Neural progenitor cell (in vitro differentiated cells): ENCODE results near the gene GNAQ. TPM values are rescaled to one million over a fixed set of nuclear protein-coding genes. Genes with fewer than 3 reads are reported as not detected.
"Not testable (repeated sequence)": the region's sequence is repeated elsewhere in the genome, so short reads cannot be mapped to it uniquely, and the experiment has no call there.

Experiments used
- DNase-seq: peaks from one replicate; pipeline ENCODE4 v3.0.0-alpha.2; 2016; ENCODE audit warnings: low spot score
- H2AFZ ChIP-seq: fragments of 200-600 bp; sonication (generic); replicated peaks from 2 replicates; pipeline ENCODE4 v1.6.1; 2016; ENCODE audit warnings: antibody characterized with exemption
- H3F3A ChIP-seq: fragments of 200-600 bp; sonication (generic); 2 replicates; pipeline ENCODE4 v1.6.1; 2016; ENCODE audit warnings: antibody characterized with exemption, low read depth
- H3K27ac ChIP-seq: fragments of 200-600 bp; sonication (generic); 2 replicates; pipeline ENCODE4 v1.5.1; 2016; ENCODE audit warnings: mild to moderate bottlenecking
- H3K27me3 ChIP-seq: fragments of 200-600 bp; sonication (generic); 2 replicates; pipeline ENCODE4 v1.6.1; 2016; ENCODE audit warnings: mild to moderate bottlenecking, moderate library complexity
- H3K36me3 ChIP-seq: fragments of 200-600 bp; sonication (generic); 2 replicates; pipeline ENCODE4 v1.5.1; 2016
- H3K4me1 ChIP-seq: fragments of 200-600 bp; sonication (generic); 2 replicates; pipeline ENCODE4 v1.6.1; 2016; ENCODE audit warnings: mixed run types
- H3K4me2 ChIP-seq: fragments of 200-600 bp; sonication (generic); 2 replicates; pipeline ENCODE4 v1.6.1; 2016
- H3K4me3 ChIP-seq: fragments of 200-600 bp; sonication (generic); 2 replicates; pipeline ENCODE4 v1.5.1; 2016
- H3K79me2 ChIP-seq: fragments of 200-600 bp; sonication (generic); 2 replicates; pipeline ENCODE4 v1.6.1; 2016; ENCODE audit warnings: low read depth
- H3K9ac ChIP-seq: fragments of 200-600 bp; sonication (generic); 2 replicates; pipeline ENCODE4 v1.6.1; 2016
- H3K9me3 ChIP-seq: fragments of 200-600 bp; sonication (generic); 2 replicates; pipeline ENCODE4 v1.5.1; 2016; ENCODE audit warnings: low read depth
- H4K20me1 ChIP-seq: fragments of 200-600 bp; sonication (generic); 2 replicates; pipeline ENCODE4 v1.6.1; 2016; ENCODE audit warnings: low read depth
- H3K27ac Mint-ChIP-seq: 3 replicates; pipeline ENCODE4 v1.8.0; 2021; ENCODE audit warnings: mixed read lengths
- H3K27me3 Mint-ChIP-seq: 2 replicates; pipeline ENCODE4 v1.8.0; 2022; ENCODE audit warnings: low read depth, mild to moderate bottlenecking, inconsistent platforms, moderate library complexity, mixed read lengths; ENCODE audit not compliant: insufficient read depth
- H3K36me3 Mint-ChIP-seq: 3 replicates; pipeline ENCODE4 v1.8.0; 2021; ENCODE audit warnings: mixed read lengths
- H3K4me1 Mint-ChIP-seq: 3 replicates; pipeline ENCODE4 v1.8.0; 2021; ENCODE audit warnings: mixed read lengths
- H3K4me3 Mint-ChIP-seq: 3 replicates; pipeline ENCODE4 v1.8.0; 2021; ENCODE audit warnings: mild to moderate bottlenecking, moderate library complexity, mixed read lengths
- H3K9me3 Mint-ChIP-seq: 3 replicates; pipeline ENCODE4 v1.8.0; 2020; ENCODE audit warnings: mixed read lengths
- EZH2 ChIP-seq: fragments of 200-600 bp; sonication (generic); IDR thresholded peaks from 2 replicates; pipeline ENCODE4 v1.6.1; 2017; ENCODE audit warnings: antibody characterized with exemption, mild to moderate bottlenecking, moderate library complexity
- EZH2phosphoT487 ChIP-seq: fragments of 200-600 bp; sonication (generic); IDR thresholded peaks from 2 replicates; pipeline ENCODE4 v1.6.1; 2017; ENCODE audit warnings: antibody characterized with exemption
- total RNA-seq: library from RNA; depleted of rRNA; stranded (reverse); fragments of >200 nt; gene quantifications from 2 replicates; pipeline ENCODE4 v1.2.3, GENCODE V29; 2015; ENCODE audit warnings: low replicate concordance
- TF ChIP-seq, protein P1 (sequence below): fragments of 200-600 bp; sonication (generic); IDR thresholded peaks from 2 replicates; pipeline ENCODE4 v1.5.1; 2017; ENCODE audit warnings: antibody characterized with exemption, mild to moderate bottlenecking

Gene GNAQ
- total RNA-seq, 1 donor from 2014 or later, result 87.9 TPM

DNA sequence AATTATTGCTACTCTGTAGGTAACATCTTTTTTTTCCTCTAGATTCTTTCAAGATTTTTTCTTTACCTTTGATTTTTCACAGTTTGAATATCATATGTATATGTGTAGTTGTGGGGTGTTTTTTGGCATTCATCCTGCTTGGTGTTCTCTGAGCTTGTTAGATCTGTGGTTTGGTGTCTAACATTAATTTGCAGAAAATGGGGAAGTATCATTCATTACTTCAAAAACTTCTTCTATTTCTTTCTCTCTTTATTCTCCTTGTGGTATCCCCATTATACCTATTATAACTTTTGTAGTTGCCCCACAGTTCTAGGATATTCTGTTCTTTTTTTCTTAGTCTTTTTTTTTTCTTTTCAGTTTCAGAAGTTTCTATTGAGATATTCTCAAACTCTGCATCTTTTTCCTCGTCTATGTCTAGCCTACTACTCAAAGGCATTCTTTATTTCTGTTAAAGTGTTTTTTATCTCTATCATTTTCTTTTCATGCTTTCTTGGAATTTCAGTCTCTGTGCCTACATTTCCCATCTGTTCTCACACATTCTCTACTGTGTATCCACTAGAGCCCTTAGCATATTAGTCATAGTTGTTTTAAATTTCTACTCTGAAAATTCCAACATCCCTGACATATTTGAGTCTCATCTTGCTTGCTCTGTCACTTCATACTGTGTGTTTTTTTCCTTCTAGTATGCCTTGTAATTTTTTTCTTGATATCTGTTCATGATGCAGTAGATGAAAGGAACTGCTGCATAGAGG is 323.4 kb downstream of the GNAQ start:
- H3K27ac Mint-ChIP-seq, result no peak overlapping the region
- peaks cover 2% of the 10 kb centered on the region for H3K27me3 Mint-ChIP-seq
- no peaks in the 10 kb centered on the region for H3F3A ChIP-seq

DNA sequence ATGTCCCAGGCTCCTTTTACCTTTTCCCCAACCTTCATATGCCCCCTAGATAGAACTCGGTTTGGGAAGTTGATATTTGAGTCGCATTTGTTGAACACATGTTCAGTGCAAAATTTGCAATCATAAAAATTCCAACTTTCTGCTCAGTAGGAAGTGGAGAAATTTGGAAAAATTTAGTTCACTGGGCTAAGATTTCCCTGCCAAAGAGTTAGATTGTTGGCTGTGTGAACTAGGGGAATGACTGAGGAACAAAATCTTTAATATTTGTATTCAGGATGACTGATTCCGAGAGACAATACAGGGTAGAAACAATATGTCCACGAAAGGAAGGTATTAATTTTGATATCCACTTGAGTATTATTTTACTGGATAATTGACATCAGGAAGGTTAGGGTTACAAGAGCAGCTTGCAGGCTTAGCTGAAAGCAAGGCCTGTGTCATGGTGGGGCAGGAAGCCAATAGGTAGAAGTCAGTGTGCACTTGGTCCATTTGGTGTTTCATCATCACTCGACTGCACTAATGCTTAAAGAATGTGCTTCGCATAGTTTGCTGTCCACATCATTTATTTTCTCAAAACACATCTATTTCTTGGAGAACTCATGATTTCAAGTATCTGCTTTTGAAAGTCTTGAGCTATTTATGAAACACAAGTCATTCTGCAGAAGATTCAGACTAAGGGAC is 324.1 kb downstream of the GNAQ start:
- no peak overlapping the region for H3K27ac ChIP-seq
- H3K4me3 ChIP-seq, result no peak overlapping the region
- H3K4me3 Mint-ChIP-seq, result no peak overlapping the region
- peaks cover 4% of the 10 kb centered on the region for H3K36me3 Mint-ChIP-seq
- no peaks in the 10 kb centered on the region for H3F3A ChIP-seq
- peaks cover 2% of the 10 kb centered on the region for H3K27me3 Mint-ChIP-seq
- TF ChIP-seq, protein P1, sequence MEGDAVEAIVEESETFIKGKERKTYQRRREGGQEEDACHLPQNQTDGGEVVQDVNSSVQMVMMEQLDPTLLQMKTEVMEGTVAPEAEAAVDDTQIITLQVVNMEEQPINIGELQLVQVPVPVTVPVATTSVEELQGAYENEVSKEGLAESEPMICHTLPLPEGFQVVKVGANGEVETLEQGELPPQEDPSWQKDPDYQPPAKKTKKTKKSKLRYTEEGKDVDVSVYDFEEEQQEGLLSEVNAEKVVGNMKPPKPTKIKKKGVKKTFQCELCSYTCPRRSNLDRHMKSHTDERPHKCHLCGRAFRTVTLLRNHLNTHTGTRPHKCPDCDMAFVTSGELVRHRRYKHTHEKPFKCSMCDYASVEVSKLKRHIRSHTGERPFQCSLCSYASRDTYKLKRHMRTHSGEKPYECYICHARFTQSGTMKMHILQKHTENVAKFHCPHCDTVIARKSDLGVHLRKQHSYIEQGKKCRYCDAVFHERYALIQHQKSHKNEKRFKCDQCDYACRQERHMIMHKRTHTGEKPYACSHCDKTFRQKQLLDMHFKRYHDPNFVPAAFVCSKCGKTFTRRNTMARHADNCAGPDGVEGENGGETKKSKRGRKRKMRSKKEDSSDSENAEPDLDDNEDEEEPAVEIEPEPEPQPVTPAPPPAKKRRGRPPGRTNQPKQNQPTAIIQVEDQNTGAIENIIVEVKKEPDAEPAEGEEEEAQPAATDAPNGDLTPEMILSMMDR, result no peak
- no peak for TF ChIP-seq EZH2phosphoT487
- no peak for TF ChIP-seq EZH2
- no peaks in the 10 kb centered on the region for H3K9me3 ChIP-seq
- peaks cover 4% of the 10 kb centered on the region for H3K4me1 Mint-ChIP-seq
- H3K27ac Mint-ChIP-seq, result no peak overlapping the region
- H3K4me1 ChIP-seq, result no peaks in the 10 kb centered on the region
- H2AFZ ChIP-seq, result no peak overlapping the region
- H3K9ac ChIP-seq, result no peak overlapping the region
- H3K4me2 ChIP-seq, result no peak overlapping the region
- DNase-seq, result no peak
- peaks cover 11% of the 10 kb centered on the region for H3K9me3 Mint-ChIP-seq
- no peaks in the 10 kb centered on the region for H3K79me2 ChIP-seq
- H3K27me3 ChIP-seq, result no peaks in the 10 kb centered on the region
- no peaks in the 10 kb centered on the region for H3K36me3 ChIP-seq
- H4K20me1 ChIP-seq, result no peaks in the 10 kb centered on the region

More for the DNA sequence above, 323.4 kb downstream of the GNAQ start:
- no peak for DNase-seq
- Histone ChIP-seq H3K27me3 (no peaks in the 10 kb centered on the region), H2AFZ (no peak overlapping the region), H3K36me3 (no peaks in the 10 kb centered on the region), H3K9ac (no peak overlapping the region), H3K79me2 (no peaks in the 10 kb centered on the region), H3K27ac (no peak overlapping the region), H3K4me1 (no peaks in the 10 kb centered on the region), H3K4me2 (no peak overlapping the region), H3K4me3 (no peak overlapping the region), H3K9me3 (no peaks in the 10 kb centered on the region), H4K20me1 (no peaks in the 10 kb centered on the region)
- H3K4me1 Mint-ChIP-seq, result peaks cover 4% of the 10 kb centered on the region
- peaks cover 11% of the 10 kb centered on the region for H3K9me3 Mint-ChIP-seq
- peaks cover 4% of the 10 kb centered on the region for H3K36me3 Mint-ChIP-seq
- H3K4me3 Mint-ChIP-seq, result no peak overlapping the region
- TF ChIP-seq, protein P1, result no peak
- TF ChIP-seq EZH2 (no peak), EZH2phosphoT487 (no peak)

DNA sequence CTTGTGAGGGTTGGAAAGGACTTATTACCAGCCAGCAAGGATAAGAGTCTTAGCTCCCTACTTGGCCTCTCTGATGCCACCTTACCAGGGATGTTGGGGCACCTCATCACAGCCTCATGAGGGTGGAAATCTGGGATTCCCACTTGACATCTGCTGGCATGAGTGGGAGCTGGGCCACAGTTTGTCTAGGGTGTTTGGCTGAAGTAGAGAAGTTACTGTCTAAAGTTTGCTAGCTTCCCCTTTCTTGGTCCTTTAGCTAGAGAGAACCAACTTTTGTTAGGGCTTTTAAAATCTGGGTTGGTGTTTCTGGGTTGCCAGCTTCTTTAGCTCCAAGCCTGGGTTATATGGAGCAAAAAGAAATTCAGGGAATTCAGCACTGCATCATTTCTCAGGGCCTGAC is 326.0 kb downstream of the GNAQ start:
- Mint-ChIP-seq H3K27me3 (no peaks in the 10 kb centered on the region), H3K27ac (no peak overlapping the region), H3K4me1 (no peaks in the 10 kb centered on the region), H3K4me3 (no peak overlapping the region), H3K36me3 (peaks cover 4% of the 10 kb centered on the region), H3K9me3 (peaks cover 15% of the 10 kb centered on the region)
- Histone ChIP-seq H3K36me3 (no peaks in the 10 kb centered on the region), H4K20me1 (no peaks in the 10 kb centered on the region), H3K27ac (no peak overlapping the region), H3K4me3 (no peak overlapping the region), H3K9me3 (no peaks in the 10 kb centered on the region), H3K79me2 (no peaks in the 10 kb centered on the region), H3F3A (no peaks in the 10 kb centered on the region), H3K9ac (no peak overlapping the region), H3K4me2 (no peak overlapping the region), H3K27me3 (no peaks in the 10 kb centered on the region), H2AFZ (no peak overlapping the region), H3K4me1 (no peaks in the 10 kb centered on the region)
- no peak for DNase-seq
- TF ChIP-seq EZH2phosphoT487 (no peak), EZH2 (no peak)
- TF ChIP-seq, protein P1, result no peak

DNA sequence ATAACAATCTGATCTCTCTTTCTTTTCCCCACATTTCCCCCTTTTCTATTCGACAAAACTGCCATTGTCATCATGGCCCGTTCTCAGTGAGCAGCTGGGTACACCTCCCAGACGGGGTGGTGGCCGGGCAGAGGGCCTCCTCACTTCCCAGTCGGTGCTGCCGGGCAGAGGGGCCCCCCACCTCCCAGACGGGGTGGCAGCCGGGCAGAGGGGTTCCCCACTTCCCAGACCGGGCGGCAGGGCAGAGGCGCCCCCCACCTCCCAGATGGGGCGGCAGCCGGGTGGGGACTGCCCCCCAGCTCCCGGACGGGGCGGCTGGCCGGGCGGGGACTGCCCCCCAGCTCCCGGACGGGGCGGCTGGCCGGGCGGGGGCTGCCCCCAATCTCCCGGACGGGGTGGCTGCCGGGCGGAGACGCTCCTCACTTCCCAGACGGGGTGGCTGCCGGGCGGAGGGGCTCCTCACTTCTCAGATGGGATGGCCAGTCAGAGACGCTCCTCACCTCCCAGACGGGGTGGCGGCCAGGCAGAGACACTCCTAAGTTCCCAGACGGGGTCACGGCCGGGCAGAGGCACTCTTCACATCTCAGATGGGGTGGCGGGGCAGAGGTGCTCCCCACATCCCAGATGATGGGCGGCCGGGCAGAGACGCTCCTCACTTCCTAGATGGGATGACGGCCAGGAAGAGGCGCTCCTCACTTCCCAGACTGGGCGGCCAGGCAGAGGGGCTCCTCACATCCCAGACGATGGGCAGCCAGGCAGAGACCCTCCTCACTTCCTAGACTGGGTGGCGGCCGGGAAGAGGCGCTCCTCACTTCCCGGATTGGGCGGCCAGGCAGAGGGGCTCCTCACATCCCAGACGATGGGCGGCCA is 328.9 kb downstream of the GNAQ start:
- H3K27ac Mint-ChIP-seq, H2AFZ ChIP-seq, H3K4me1 Mint-ChIP-seq, H3K27ac ChIP-seq, H3K4me1 ChIP-seq, H3K9me3 ChIP-seq, H3K4me3 Mint-ChIP-seq, DNase-seq, H3K27me3 ChIP-seq, H3F3A ChIP-seq, H3K4me3 ChIP-seq, H3K4me2 ChIP-seq, H3K36me3 ChIP-seq, H4K20me1 ChIP-seq, H3K9ac ChIP-seq, H3K27me3 Mint-ChIP-seq, H3K79me2 ChIP-seq, H3K36me3 Mint-ChIP-seq: not testable (repeated sequence)
- H3K9me3 Mint-ChIP-seq, result peaks cover 11% of the 10 kb centered on the region
